ENCODE results near the gene NLRP6.

- TF ChIP-seq MAFK (IDR thresholded peaks at IDR 0.05; ENCODE audit: partially characterized antibody) (no peak), POLR2A (IDR thresholded peaks at IDR 0.05; ENCODE audit: low read length) (no peak), MAX (IDR thresholded peaks at IDR 0.05) (no peak), CTCF (IDR thresholded peaks at IDR 0.05) (no peak), JUNB (IDR thresholded peaks at IDR 0.05) (no peak), JUN (IDR thresholded peaks at IDR 0.05) (no peak), CHD4 (IDR thresholded peaks at IDR 0.05; ENCODE audit: borderline replicate concordance) (no peak), EP300 (IDR thresholded peaks at IDR 0.05) (no peak), RCOR1 (IDR thresholded peaks at IDR 0.05; ENCODE audit: low read depth, low read length) (no peak), NFE2L2 (conservative IDR thresholded peaks at IDR 0.05; ENCODE audit: low read length) (no peak)
Observed at GRCh38 chr11:235609-235996, 42.6 kb upstream of the NLRP6 start.

Measured in A549 (cell line).